Endometrial microvascular endothelial cells (primary cell): ENCODE data around the gene MAST2. TPM values are rescaled to one million over a fixed set of nuclear protein-coding genes. Genes with fewer than 3 reads are reported as not detected.

Experiments
- in situ Hi-C: cut with HindIII; loops from 2 replicates; pipeline ENCODE4 v1.10.0; 2017; ENCODE audit warnings: low sequenced_read_pairs, low pct_unique_long_range_greater_than_20kb; ENCODE audit errors: inconsistent ontology term
- total RNA-seq: library from RNA; depleted of rRNA; stranded (reverse); fragments of >200 nt; gene quantifications from one replicate; pipeline ENCODE4 v1.2.3, GENCODE V29; 2015; ENCODE audit errors: inconsistent ontology term

MAST2 gene
- total RNA-seq, 1 donor from 2014 or later, result 17.6 TPM

DNA sequence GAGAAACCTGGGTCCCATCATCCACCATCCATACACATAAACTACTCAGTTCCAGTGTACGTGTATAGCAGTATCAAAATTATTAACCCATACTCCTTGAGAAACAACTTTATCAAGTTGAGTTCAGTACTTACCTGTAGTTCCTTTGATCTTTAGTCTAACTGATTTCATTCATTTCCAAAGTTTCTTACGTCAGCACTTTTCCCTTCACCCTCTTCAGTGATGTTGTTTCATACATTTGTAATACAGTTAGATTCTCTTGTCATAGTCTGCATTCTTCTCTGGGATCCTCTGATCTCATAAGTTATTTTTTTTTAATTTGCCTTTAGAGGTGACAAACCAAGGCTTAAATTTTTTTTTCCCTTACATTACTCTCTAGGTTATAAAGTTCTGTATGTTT lies 185.8 kb downstream of the MAST2 start:
- in situ Hi-C loops, result no loop called here

DNA sequence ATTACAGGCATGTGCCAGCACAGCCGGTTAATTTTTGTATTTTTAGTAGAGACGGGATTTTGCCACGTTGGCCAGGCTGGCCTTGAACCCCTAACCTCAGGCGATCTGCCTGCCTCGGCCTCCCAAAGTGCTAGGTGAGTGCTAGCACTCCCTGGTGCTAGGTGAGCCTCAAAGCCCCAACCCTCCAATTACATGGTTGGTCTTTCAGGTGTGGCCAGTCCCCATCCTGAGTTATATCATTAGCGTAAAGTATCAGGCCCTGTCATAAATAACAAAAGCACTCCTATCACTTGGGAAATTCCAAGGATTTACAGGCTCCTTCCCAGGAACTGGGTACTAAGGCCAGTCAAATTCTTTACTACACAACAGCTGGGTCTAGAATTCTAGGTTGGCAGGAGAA lies 191.0 kb downstream of the MAST2 start:
- in situ Hi-C loops, result no loop called here

DNA sequence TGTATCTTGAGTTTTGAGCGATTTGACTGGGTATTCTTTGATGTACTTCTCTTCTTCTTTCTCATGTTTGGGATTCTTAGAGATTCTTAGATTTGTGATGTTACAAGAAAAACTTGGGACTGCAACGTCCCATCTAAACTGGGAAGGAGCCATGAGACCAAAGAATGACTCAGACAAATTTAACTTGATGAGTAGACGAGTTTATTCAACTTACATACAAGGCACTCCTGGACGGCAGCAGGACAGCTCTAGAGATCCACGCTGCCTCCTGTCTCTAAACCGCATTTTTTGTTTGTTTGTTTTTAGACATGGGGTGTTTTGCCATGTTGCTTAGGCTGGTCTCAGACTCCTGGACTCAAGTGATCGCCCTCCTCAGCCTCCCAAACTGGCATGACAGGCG lies 191.9 kb downstream of the MAST2 start:
- in situ Hi-C loops, result no loop called here

DNA sequence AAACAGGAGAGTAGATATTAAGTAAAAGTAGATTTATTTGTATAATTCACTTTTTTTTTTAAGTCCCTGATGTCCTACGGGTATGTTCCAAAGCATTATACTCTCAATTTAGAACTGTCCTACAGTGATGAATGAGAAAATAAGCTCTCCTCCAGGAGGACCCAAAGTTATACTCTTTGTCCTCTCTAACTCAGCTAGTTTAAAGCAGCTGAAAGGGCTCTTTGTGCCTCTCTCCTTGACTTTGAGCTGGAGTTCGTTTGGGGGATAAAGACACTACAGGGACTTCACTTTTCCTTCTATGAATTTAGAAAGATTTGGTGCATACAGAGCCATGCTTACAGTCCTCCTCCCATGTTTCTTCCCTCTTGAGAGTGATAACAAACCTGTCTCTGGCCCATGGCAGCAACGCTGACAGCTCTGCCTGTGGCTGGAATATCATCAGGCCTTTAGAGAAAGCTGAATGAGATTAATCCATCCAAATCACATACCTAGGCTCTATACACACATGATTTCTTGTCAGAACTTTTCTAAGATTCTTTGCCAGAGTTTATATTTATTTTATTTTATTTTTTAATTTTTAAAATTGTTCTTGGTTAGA lies 194.7 kb downstream of the MAST2 start:
- in situ Hi-C loops, result no loop called here

DNA sequence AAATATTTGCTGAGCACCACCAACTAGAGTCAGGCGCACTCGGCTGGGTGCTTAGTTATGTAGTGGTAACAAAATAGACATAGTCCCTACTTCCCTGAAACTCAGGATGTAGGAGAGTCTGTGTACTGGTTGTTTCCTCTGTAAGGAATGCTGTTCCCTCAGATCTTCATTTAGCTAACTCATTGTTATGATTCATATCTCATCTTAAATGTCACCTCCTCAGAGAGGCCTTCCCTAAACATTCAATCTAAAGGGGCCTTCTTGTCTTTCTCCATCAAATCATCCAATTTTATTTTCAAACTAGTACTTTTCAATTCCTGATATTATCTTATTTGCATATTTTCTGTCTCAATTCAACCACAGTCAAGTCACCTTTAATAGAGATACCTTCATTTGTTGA lies 196.1 kb downstream of the MAST2 start:
- in situ Hi-C loops, result no loop called here

DNA sequence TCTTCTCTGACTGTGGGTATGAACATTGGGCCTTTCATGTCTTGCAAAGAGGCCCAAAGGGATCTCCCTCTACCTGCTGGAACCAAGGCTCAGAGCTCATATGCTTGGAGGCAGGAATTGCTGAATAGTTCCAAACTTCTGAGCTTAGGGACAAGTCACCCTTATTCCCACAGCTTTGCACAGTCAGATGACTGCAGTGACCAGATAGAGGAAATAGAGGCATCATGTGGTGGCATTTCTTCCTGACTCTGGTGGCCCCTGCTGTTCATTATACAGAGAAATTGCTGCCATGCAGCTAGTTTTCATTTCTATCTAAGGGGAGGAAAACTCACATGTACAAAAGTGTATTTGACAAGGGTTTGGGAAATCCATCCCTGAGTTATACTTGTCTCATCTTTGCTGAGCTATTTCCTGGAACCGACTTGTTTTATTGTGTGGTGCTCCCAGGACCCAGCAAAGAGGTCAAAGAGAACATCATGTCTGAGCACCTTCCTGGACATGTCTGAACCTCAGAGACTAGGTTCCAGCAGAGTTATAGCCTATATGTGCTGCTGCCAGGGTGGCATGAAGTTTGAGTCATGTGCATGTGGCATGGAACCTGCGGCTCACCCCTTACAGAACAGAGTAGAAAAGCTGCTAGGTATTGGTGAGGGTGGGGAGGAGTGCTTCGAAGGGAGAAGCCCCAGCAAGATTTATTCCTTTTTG lies 197.8 kb downstream of the MAST2 start:
- in situ Hi-C loops, result no loop called here

DNA sequence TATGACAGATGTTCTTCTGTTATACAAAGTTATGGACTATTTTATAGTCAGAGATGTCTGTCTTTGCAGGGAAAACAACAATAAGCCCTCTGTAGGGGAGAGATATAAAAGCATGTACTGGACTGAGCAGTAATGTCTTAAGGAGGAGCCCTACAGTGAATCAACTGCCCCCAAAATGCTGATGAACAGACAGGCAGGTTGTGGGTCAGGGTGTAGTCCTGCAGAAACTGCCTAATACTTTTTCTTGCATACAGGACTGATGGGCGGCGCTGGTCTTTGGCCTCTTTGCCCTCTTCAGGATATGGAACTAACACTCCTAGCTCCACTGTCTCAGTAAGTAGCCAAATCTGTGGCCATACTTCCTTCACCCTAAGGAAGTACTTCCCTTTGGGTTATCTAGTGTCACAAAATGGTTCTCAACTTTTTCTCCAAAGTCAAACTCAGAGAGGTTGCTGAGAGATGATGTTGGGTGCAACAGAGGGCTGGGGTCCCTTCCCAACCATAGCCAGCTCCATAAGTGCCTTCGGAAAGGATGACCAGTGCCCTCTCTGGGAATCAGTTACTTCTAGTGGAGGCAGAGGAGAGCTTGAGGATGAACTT lies 199.2 kb downstream of the MAST2 start:
- in situ Hi-C loops, result no loop called here

DNA sequence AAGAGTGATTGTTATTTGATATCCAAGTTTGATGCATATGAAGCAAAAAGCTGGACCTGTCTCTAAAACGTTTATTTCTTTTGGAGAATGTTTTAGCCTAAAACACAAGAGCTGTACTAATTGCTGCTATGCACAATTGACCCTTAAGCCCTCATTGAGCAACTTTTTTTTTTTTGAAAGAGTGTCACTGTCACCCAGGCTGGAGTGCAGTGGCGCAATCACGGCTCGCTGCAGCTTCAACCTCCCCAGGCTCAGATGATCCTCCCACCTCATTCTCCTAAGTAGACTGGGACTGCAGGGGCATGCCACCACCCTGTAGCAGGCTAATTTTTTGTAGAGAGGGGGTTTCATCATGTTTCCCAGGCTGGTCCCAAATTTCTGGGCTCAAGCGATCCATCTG lies 199.9 kb downstream of the MAST2 start:
- in situ Hi-C loops, result no loop called here

DNA sequence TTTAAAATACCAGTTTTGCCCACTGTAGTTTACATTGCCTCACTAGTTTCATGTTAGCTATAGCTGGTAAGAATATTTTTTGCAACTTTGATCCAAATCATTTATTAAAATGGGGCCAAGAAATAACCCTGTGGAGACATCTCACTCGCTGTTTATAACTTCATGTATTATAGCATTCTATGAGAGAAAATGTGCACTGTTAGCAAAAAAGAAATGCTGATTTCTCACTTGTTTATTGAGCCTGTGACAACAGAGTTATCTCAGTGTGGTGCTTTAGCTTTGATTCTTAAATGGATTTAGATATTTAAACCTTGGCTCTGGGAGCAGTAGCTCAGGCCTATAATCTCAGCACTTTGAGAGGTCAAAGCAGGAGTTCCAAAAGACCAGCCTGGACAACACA lies 201.1 kb downstream of the MAST2 start:
- in situ Hi-C loops, result no loop called here

DNA sequence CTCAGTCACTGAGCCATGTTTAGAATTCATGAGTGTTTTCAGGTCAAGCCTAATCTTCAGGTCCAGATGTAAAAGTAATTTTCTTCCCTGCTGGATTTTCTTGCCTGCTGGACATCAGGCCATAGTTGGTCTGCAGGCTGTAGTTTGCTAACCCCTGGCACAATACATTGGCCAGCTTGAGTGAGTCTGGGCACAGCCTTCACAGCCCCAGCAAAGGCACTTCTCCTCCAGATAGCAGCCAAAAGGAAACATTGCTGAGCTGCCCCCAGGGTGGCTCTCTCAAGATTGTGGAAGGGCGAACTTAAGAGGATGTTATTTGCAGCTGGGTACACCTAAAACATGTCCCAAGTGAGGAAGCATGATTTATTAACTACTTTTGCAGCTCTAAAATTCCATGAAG lies 202.2 kb downstream of the MAST2 start:
- in situ Hi-C loops, result no loop called here

DNA sequence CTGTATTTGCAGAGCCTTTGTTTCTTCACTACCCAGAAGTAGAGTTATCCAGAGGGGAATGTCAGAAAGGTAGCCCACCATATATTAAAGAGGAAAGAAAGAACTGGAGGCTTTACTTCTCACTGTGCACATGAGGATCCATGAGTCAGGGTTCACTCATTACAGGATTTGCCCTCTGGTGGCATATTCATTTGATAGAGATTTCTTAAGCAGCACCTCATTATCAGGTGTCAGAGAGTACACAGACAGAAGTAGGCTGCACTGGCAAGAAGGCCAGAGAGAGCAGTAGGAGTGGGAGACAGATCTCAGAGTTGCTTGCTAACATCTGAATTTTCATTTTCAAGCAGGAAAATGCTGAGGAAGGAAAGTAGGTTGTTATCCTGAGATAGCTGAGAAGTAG lies 205.2 kb downstream of the MAST2 start:
- in situ Hi-C loops, result no loop called here

DNA sequence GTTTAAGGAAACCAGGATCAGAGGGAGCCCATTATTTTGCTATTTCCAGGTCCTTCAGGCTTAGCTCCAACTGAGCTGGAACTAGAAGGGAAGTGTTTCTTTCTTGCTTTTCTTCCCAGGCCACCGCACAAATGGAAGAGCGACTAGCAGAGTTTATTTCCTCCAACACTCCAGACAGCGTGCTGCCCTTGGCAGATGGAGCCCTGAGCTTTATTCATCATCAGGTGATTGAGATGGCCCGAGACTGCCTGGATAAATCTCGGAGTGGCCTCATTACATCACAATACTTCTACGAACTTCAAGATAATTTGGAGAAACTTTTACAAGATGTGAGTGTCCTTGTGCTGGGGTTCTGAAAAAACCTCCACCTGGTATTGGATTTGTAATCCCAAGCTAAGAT lies 207.2 kb downstream of the MAST2 start:
- in situ Hi-C loops, result no loop called here

DNA sequence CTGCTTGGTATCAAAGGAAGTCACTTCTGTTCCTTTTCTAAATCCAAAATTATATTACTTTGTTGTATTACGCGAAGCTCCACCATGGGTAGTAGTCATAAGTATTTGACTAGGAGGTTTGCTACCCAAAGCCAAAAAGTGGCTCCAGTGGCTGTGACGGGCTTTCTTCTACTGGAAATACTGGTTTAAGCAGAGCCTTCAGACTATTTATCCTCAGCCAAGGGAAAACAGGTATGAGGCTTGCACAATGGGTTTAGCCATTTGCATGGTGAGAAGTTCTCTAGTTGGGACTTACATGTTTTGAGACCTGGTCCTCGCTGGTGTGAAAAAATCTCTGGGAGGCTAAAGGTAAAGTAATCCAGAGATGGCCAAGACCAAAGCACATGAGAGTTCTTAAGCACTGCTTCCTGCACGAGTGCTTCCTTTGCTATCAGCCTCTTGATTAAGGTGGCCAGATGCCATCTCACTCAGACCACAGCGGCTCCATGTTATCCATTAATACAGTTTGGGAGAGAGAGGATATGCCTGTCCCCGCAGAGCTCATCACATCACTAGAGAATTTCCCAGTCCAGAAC lies 207.8 kb downstream of the MAST2 start:
- in situ Hi-C loops, result no loop called here

DNA sequence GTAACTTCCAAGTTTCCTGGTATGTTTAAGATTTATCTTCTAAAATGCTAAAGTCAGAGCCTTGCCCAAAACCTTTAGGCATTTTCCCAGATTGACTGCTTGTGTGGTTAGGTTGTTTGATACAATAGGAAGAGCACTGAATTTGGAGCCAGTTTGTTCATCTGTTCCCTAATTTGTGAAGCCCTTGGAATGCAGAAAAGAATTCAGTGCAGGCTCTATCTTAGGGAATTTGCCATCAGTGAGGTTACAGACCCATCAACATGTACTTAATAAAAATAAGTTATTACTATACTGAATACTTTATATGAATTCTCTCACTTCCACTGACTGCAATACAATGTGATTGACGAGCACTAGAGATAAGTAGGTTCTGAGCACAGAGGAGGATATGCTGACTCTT lies 208.8 kb downstream of the MAST2 start:
- in situ Hi-C loops, result no loop called here

DNA sequence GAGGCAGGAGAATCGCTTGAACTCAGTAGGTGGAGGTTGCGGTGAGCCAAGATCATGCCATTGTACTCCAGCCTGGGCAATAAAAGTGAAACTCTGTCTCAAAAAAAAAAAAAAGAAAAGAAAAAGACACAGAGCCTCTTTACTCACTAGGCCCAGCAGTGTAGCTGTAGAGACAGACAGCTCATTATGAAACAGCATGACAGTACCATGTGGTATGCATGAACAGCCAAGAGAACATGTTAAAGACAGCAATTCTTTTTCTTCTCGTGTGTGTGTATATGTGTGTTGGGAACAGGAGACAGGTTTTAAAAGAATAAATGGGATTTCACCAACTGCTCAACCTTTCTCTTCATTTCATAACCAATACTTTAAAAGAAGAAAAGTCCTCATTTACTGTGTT lies 210.2 kb downstream of the MAST2 start:
- in situ Hi-C loops, result no loop called here

DNA sequence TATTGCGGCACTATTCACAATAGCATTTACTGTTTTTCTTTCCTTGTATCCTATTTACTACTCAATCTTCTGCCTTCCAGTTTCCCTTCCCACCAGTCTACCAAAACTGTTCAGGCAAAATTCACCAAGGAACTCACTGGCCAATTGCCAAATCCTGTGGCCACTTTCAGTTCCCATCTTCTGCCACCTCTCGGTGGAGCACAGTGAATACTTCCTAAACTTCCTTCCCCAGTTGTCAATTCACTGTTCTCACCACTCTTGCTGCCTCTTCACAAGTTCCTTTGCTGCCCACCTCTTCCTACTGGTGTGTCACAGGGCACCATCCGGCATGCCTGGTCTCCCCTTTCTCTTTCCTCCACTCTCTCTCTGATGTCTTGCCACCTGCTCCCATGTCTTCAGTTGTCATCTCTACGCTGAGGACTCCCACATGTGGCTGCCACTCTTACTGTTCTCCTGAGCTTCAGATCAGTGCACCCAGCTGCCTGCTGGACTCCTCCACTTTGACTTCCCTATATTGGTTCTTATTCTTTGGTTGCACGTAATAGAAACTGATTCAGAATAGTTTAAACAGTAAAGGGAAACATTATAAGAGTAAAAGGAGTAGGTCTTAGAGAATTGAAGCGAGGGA lies 214.6 kb downstream of the MAST2 start:
- in situ Hi-C loops, result no loop called here

DNA sequence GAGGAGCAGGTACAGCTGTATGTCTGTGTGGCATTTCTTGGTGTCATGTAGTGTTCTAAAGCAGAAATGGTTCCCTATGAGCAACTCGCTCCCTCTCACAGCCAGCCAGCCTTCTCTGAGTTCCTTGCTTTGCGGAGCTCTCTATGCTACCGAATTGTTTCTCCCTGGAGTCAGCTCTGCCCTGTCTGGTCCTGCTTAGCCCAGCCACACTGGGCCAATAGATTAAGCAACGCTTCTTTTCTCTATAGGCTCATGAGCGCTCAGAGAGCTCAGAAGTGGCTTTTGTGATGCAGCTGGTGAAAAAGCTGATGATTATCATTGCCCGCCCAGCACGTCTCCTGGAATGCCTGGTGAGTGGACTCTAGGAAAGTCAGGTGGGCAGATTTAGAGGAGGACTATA lies 215.9 kb downstream of the MAST2 start:
- in situ Hi-C loops, result no loop called here

DNA sequence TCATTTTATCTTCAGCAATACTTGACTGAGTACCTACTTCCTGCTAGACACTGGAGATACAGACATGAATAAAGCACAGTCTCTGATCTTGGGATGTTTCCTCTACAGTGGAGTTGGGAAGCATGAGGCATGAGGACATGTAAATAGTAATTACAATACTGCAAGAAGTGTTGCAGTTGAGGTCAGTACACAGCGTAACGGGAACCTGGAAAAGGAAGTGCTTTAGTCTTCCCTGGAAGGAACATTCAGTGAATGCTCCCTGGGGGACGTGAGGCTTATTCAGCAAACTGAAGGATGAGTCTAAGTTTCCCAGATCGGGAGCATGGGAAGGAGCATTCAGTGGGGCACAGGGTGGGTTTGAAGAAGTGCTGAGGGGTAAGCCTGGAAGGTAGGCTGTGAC lies 216.6 kb downstream of the MAST2 start:
- in situ Hi-C loops, result no loop called here

DNA sequence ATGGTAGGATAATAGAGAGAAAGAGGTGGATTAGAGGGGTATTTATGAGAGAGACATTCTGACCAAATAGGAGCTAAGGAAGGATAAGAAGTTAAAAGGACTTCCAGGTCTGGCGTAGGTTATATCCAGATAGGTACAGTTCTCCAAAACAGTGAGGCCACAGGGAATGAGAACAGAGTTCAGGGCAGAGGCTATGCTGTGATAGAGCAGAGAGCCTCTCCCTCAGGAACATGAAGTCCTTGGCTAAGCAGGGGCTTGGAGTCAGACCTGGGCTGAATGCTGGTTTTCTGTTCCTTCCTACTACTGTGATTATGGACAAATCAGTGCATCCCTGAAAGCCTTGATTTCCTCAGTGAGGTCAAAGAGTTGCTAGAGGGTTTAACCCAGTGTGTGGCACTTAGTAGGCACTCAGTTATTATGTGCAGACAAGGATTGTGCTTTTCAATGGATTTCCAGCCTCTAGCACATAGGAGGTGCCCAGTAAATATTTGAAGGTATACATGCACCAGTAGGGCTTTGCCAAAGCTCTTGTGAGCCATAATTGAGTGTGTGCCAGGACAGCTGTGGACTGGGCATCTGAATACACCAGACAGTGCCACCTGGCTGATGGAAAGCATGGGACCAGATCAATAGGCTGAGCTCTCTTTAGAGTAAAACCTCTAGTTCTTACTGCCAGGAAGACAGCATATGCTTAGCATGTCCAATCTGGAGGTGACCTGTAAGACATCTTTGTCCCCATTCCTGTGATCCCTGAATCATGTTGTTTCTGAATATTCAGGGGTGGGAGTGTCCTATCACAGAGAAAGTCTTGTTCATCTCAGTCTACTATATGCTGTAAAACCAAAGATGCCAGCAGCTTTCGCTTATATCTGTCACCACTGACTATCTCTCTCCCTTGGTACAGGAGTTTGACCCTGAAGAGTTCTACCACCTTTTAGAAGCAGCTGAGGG lies 217.9 kb downstream of the MAST2 start:
- in situ Hi-C loops, result no loop called here
